Glomerular endothelial cell (primary cell): ENCODE data around the gene TANC1. TPM values are rescaled to one million over a fixed set of nuclear protein-coding genes. Genes with fewer than 3 reads are reported as not detected.
A peak's percentile ranks its signal among the peaks of the same experiment; 100 is the strongest.
"Not testable (repeated sequence)": the region's sequence is repeated elsewhere in the genome, so short reads cannot be mapped to it uniquely, and the experiment has no call there.

ENCODE experiments used
- DNase-seq: peaks from one replicate; pipeline ENCODE4 v3.0.0-alpha.2; 2011; ENCODE audit warnings: low read depth, low spot score; ENCODE audit errors: extremely low read depth
- total RNA-seq: library from RNA; depleted of rRNA; stranded (reverse); fragments of >200 nt; gene quantifications from 2 replicates; pipeline ENCODE4 v1.2.3, GENCODE V29; 2015

Gene TANC1
- total RNA-seq, 1 donor from 2014 or later: 103 TPM

DNA sequence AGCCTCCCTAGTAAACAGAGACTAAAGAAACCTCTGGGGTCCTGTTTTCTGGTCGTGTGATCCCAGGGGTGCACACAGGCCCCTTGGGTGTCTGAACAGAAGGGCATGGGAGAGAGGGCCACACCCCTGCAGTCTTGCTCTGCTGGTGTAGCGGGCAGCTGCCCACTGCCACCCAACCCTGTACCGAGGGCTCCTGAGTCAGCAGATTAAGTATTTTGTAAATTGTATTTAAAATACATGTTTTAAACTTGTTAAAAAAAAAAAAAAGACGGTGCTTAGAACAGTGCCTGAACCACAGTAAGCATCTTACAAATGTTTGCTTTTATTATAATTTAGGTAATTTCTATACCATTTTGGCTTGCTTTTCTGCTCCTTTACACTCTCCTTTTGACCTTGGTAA lies 113.7 kb downstream of the TANC1 start:
- DNase-seq: no peak

DNA sequence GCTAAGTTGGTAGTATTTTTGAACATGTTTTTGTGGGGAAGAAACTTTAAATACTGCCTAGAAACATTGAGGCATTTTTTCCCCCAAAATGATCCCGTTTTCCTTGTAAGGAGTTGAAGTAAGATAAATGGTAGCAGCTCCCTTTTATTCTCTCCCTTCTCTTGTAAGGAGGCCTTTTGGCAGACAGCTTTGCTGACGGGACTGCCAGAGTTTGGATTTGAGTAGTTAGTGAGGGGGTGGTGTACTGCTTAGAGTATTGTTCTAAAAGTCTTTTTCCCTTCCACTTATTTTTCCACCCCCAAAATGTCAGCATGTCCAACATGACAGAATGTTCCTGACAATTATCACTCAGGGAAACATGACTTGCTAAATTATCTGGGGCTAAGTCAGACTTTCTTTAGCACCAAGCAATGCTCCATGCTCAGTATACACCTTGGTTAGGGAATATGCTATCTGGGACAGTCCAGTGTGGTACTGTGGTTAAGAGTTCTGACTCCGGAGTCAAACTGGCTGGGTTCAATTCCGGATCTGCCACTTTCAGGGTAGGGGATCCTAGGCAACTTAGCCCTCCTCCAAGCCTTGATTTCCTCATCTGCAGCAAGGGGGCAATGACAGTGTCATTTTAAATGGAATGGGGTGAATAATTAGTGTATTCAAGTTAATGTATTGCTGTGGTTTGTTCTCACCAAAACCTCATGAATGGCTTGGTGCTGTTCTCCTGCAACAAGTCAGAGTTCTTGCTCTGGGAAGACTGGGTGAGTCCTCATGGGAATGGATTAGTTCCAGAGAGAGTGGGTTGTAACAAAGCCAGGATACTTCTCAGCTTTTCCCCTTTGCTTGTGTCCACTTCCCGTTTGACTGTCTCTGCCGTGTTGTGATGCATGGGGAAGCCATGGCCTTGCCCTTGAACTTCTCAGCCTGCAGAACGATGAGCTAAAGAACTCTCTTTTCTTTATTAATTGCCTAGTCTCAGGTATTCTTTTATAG lies 116.2 kb downstream of the TANC1 start:
- no peak for DNase-seq

DNA sequence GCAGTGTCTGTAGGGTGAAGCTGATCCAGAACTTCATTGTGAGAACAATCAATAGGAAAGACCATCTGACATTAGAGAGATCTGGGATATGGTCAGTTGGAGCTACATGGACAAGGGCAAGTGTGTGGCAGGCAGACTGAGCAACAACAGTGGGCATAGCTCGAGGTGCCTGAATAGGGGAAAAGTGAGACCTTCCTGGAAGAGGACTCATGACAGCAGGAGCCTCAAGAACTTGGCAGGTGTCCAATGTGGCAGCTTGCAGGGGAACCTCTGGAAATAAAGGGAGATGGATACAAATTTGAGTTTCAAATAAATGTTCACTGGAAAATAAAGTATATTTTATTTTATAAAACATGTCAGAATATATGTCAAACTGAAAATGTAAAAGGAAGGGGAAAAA lies 117.9 kb downstream of the TANC1 start:
- DNase-seq: no peak

DNA sequence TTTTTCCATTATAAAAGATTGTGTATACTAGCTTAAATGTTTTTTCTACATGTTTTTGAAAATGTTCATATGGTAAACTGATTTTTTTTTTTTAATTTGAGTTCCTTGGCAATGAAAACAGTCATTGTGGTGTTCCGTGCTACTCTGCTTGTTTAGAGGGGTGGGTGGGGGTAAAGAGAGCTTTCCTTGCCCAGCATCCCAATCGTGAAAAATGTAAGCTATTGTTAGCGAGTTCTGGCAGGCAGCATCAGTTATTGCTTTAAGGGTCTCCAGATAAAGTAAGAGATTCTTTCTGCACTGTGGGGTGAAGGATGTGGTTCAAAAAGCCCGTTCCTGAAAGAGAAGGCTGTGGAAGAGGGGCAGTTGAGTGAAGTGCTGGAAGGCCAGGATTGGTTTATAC lies 118.4 kb downstream of the TANC1 start:
- DNase-seq: no peak

DNA sequence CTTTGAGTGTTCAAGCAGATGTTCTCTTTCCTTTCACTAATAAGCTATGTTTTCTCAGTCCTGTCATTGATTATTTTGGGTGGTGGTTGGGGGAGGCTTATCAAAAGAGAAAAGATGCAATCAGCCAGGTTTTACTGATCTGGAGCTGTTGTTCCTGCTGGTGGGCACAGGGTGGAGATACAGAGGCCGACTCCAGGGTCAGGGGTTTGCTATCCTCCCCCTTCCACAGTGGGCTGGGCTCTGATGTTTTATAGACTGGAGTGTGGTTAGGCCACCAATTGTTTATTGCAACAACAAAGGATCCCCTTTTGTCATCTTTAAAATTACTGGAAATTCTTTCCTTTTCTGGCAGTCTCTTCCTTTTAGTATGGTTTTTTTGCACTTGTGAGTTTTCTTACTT lies 120.5 kb downstream of the TANC1 start:
- no peak for DNase-seq

DNA sequence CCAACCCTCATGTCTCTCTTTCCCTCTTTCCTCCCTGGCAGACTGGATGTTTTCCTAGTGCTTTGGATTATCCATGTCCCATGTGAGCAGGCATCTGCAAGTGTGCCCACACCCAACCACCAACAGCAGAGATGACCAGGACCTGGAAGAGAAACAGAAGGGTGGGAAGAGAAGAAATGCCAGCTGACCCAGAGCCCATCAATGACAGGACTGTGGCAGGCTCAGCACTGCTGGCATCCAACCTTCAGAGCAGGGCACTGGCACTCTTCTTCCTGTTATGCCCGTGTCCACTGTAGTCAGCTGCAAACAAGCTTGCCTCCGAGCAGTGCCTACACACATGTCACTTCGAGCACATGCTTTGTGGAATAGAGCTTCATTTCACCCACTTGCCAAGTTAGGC lies 121.1 kb downstream of the TANC1 start:
- DNase-seq: no peak

DNA sequence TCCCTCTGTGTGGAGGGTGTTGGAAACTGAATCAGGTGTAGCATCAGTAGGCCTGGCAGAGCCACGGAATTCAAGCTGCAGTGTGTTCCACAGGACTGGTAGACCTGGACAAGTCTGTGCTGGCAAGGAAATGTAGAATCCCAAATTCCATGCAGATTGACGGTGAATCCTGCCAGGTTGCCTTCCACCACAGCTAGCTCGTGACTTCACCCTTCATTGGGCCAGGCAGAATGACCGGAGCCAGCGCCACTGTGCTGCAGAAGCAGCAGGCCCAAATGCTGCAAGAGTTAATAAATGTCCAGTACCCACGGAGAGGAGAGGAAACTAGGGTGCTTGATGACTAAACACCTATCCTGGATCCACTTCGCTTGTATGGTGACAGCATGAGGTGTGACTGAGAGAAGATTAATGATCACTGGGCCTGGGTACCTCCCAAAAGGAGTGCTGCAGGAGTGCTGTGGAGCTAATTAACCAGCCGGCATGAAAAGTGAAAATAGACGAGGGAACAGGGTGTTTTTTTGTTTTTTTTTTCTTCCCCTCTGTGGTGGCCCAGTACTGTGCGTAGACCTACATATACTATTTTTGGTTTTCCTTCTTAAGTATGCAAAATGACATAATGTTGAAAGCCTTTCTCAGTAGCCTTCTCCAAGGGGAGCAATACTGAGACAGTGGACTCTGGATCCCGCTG lies 122.2 kb downstream of the TANC1 start:
- DNase-seq: no peak

DNA sequence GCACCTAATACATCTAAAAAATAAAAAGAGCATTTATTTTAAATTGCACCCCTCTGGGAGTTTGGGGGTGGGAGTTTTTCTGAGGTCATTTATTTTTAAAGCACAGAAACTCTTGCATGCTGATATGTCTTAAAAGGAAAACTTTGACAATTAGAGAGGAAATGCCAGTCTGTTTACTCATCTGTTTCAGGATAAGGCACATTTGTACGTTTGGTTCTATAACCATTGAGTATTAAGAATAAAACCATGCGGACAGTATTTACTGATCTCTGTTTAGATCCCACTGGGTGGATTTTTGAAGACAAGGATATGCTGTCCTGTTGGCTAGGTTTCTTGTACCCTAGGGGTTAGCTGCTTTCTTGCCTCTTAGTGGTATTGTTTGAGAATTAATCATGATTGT lies 122.9 kb downstream of the TANC1 start:
- DNase-seq: peak; percentile 77

DNA sequence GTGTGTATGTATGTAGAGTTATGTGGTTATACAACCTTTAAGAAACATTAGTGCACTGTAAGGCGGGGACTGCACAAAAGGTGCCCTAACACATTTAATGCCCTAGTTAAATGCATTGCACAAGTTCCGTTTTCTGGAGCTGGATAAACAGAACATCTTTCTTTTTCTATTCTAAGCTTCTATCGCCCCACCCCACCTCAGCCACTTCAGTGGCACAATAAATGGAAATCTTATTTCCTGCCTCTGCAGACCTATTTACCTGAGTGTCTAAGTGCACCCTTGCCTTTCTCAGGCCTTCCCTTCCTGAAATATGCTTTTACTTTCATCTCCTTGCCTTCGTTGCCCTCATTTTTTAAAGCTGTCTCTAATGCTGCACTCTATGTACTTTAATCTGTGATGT lies 123.5 kb downstream of the TANC1 start:
- DNase-seq: no peak

DNA sequence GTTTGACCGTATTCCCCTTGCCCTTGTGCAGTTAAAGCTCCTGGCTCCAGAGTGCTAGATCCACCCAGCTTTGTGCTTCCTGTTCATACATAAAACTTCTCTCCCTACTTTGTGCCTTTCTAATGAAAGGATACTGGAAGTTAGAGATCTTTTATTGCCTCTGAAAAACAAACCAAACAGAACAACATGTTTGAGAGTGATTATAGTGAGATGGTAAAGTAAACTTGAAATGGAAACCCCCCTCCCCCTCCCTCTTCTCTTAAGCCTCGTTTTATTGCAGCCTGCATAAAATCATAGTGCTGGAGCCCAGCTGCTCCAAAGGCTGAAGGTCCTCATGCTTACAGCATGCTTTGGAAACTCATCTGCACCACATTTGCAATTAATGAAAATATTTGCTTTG lies 125.1 kb downstream of the TANC1 start:
- DNase-seq: no peak

DNA sequence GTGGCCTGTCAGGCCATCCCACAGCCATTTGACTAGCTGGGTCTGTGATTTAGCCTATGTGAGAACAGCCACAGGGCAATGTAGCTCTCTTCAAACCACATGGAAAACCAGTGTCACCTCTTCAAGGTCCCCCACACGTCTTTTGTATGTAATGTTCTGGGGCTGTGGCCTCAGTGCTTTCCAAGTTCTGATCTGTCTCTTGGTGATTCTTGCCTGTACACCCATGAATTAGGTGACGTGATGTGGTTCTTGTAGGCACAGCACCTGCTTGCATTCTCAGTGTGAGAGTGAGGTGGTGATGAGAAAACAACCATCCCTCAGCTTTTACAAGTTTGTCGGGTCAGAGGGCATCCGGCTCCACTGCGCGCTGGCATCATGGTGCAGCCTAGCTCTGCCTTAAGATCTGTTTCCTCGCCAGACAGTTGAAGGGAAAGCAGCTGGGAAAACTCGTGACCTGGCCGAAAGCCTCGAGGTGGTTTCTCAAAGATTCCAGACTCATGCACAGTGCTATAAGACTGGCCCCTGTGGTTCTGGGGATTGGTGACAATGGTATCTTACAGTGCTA lies 125.8 kb downstream of the TANC1 start:
- DNase-seq: no peak

DNA sequence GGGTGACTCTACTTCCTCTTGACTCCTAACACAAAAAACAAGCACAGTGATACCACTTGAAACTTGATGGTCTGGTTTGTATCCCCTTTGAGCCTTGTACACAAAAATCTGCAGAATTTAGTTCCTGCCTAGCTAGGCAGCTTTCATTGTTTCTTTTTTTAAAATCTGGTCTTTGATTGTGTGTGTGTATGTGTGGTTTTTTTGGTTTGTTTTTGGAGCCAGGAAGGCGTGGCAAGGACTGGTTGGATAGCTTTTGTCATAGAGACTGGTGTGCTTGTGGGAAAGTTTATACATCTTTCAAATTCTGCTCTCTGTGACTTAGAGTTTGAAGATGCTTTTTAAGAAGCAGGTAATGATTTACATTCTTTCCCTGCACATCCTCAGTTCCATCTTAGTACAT lies 127.4 kb downstream of the TANC1 start:
- DNase-seq: no peak

DNA sequence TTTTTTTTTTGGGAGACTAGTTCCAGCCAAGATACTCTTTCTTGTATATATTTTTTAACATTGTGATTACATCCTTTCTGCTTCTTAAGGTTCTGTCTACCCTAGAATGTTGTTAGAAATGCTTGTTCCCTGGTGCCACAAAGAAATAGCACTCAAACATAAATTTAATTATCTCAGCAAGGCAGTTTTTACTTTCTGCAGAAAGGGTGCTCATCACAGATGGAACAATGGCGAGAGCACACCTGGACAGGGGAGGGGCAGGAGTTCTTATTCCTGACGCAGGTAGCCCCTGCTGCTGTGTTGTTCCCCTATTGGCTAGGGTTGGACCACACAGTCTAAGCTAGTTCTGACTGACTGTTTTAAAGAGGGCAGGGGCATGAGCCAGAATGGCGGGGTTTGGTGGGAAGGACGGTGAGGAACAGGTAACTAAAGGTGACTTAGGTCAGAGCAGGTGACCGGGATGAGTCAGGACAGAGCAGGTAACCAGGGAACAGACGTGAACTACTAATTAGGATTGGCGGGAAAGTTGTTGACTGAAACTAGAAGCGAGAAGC lies 127.9 kb downstream of the TANC1 start:
- DNase-seq: not testable (repeated sequence)

DNA sequence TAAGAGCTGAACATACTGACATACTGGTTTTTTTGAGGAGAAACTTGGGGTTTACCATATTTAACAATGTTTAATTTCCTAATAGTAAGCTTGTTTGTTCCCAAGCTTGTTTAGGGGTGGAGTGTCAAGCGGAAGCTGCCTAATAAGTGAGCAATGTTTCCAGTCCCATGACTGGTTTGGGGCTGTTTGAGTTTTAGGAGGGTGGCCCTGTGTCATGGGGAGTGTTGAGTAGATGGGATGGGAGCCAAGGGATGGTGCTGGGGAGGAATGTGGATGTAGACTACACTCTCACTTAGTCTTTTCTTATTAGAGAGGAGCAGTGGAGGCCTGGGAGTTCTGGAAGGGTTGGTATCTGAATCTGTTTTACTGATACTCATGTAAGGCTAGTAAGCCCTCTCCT lies 128.5 kb downstream of the TANC1 start:
- no peak for DNase-seq

DNA sequence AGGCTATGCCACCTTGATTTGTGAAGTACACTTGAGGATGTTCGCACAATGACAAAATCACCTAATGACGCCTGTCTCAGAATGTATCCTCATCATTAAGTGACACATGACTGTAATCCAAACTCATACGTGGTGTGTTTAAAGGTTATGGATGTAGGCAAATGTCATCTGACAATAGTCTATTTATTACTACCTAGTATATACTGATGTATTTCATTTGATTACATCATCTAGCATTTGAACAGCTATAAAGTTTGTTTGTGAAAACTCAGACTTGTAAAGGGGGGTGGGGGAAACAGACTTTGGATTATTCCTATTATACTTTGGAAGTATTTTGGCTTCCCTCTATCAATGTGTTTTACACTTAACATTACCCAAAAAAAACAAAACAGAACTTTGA lies 129.9 kb downstream of the TANC1 start:
- no peak for DNase-seq

DNA sequence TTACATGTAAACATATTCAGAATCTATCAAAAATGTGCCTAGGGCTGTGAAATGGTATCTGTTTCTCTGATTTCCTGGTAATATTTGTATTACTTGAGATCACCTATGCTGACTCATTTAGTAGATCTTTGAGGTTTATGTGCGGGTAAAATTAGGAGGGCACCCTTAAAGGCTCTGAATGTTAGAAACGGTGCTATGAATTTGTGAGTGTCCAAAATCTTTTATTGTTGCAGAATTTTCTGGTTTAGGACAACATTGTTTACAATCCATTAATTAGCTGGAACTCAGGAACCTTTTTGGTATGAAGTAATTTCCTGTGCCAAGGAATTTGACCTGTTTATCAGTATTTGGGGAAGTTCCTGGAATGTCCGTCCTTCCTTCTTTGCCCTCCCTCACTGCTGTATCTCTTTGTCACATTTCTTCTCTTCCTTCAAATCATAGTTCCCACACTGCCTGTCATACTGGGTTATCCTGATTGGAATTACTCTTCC lies 130.5 kb downstream of the TANC1 start:
- DNase-seq: no peak

DNA sequence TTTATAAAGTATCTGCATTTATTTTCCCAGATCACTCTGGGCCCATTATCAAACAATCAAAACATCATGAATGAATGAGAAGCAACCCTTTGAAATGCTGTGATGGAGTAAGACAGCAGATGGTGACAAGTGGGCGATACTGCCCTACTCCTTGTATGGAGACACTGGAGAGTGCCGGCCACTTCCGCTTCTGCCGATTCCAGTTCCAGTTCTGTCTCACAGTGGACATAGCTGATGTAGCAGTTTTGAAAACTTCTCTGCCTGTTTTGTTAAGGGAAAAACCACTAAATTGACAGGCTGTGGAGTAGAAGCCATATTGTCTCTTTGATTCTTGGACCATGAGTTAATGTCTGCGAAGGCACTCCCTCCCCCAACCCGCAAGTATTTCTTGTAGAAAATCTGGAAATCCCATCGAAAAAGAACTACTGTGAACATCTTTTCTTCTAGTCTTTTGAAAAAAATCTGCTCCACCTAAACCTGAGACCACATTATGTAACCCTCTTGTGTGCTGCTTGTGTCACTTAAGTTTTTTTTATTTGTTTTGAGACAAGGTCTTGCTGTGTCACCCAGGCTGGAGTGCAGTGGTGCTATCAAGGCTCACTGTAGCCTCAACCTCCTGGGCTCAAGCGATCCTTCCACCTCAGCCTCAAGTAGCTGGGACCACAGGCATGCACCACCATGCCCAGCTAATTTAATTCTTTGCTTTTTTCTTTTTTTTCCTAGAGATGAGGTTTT lies 133.5 kb downstream of the TANC1 start:
- DNase-seq: no peak

DNA sequence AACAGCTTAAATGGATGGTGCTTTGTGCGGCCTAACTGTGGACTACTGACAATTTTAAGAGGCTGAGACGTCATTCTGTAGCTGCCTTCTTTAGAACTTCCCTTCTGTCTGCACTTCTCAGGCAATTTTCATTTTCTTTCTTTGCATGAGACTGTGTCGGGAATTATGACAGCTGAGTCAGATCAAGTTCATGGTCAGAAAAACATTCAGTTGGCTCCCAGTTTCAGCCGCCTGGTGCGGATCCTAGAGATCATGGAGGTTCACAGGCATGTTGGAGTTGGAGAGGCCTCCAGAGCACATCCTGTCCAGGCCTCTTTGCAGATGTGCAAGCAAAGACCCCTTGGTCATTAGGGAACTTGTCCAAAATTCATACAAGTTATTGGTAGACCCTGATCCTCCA lies 135.0 kb downstream of the TANC1 start:
- DNase-seq: no peak

DNA sequence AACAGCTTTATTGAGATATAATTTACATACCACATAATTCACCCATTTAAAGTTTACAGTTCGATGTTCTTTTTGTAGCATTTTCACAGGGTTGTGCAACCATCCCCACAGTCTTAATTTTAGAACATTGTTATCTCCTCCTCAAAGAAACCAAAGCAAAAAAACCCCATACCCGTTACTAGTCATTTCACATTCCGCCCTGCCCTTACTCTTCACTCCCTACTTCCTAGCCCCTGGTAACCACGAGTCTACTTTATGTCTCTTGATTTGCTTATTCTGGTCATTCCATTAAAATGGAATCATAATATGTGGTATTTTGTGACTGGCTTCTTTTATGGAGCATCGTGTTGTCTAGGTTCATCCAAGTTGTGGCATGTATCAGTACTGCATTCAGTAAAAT lies 137.7 kb downstream of the TANC1 start:
- DNase-seq: no peak

DNA sequence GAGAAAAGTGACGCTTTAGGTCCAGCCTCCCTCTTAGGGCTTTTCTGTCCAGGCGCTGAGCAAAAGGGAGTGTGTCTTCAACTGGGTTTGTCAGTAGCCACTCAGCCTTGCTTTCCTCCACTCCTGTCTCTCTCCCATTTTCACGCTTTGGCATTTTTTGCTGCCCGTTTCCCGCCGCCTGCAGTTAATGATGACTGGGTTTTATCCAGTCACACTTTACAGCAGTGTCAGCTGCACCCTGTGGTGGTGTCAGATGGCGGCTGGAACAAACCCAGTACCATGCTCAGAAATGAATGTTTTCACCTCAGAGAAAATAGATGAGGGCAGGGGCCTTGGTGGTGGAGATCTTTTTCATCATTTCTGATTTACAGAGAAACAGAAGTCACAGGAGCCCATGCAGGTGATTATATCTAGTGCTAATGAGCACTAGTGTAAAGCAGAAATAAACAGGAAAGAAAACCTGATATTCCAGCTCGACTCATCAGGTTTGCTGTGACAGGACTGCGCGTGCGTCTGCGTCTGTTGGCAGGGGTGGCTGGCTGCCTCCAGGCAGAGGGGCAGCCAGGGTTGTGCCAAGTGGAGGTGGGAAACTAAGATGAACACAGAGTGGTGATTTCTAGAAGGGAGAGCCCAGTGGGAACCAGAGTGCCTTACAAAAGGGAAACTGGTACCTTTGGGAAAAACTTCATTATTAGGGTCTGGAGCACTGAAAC lies 139.9 kb downstream of the TANC1 start:
- DNase-seq: no peak
